Adipocyte (in vitro differentiated cells): ENCODE measurements around the gene ANXA6.

ENCODE experiments used
- DNase-seq: peaks from one replicate; pipeline ENCODE4 v3.0.0-alpha.2; 2015; ENCODE audit warnings: low read depth
- H3K27me3 ChIP-seq: replicated peaks from 2 replicates; pipeline ENCODE4 v1.7.0; 2013; ENCODE audit warnings: mild to moderate bottlenecking, low read length, moderate library complexity; ENCODE audit not compliant: control insufficient read depth, insufficient read depth
- H3K36me3 ChIP-seq: 2 replicates; pipeline ENCODE4 v1.7.0; 2013; ENCODE audit warnings: low read length, mild to moderate bottlenecking, moderate library complexity; ENCODE audit not compliant: control insufficient read depth, insufficient read depth, severe bottlenecking
- H3K4me1 ChIP-seq: 2 replicates; pipeline ENCODE4 v1.7.0; 2013; ENCODE audit warnings: mild to moderate bottlenecking, low read length, moderate library complexity; ENCODE audit not compliant: control insufficient read depth, insufficient read depth
- H3K4me3 ChIP-seq: 2 replicates; pipeline ENCODE4 v1.7.0; 2013; ENCODE audit warnings: mild to moderate bottlenecking, low read length, moderate library complexity
- H3K9ac ChIP-seq: 2 replicates; pipeline ENCODE4 v1.7.0; 2013; ENCODE audit warnings: mild to moderate bottlenecking, low read length, moderate library complexity
- H3K9me3 ChIP-seq: 2 replicates; pipeline ENCODE4 v1.7.0; 2013; ENCODE audit warnings: mild to moderate bottlenecking, low read length, moderate library complexity; ENCODE audit not compliant: control insufficient read depth

ANXA6 gene

DNA sequence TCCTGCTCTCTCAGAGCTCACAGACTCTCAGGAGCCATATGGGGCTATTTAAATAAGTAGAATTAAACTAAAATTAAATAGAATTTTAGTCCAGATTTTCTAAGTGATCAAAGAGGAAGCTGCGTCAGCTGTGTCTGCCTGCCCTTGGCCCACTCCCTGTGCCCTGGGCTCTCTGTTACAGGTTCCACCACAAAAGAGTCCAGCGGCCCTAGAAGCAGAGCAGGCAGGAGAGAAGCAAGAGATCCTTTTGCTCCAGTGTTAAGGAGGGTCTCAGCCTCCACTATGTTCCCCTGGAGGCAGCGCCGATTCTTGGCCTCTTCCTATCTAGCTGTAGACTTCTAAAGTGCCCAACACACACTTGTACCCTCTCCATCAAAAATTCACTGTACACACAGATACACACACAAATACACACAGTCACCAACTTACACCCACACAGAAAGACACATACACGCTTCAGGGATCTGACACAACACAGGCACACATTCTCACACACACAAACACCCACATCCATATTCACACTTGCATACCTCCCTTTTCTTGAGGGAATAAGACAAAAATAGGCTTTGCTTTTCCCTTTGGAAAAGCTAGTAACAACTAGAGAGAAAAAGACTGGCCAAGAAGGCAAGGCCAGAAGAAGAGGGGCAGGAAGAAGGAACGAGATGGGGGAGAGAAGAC lies 71.2 kb downstream of the ANXA6 start:
- no peak for DNase-seq
- peaks cover 50% of the 10 kb centered on the region for H3K4me1 ChIP-seq
- no peak overlapping the region for H3K4me3 ChIP-seq
- no peaks in the 10 kb centered on the region for H3K9me3 ChIP-seq
- no peaks in the 10 kb centered on the region for H3K27me3 ChIP-seq
- H3K36me3 ChIP-seq, result no peaks in the 10 kb centered on the region
- H3K9ac ChIP-seq, result peak overlapping the region; percentile 75

- Histone ChIP-seq H3K27me3 (no peaks in the 10 kb centered on the region), H3K4me3 (no peak overlapping the region), H3K4me1 (peaks cover 50% of the 10 kb centered on the region), H3K9me3 (no peaks in the 10 kb centered on the region), H3K36me3 (no peaks in the 10 kb centered on the region), H3K9ac (peak overlapping the region; percentile 75)
- no peak for DNase-seq
Measured at GRCh38 chr5:151085517-151086041, 72.0 kb downstream of the ANXA6 start.

DNA sequence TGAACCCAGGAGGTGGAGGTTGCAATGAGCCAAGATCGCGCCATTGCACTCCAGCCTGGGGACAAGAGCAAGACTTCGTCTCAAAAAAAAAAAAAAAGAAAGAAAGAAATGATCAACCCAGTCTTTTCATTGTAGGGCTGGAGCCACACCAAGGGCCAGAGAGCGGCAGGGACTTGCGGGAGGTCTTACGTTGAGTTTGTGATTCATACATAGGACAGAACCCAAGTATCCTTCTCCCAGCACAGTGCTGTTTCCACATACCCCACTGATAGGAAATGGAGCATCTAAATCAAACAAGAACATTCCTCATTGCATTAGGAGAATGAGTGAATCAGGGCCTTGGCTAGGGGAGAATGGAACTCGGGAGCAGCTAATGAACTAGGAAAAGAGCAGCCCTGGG lies 73.2 kb downstream of the ANXA6 start:
- Histone ChIP-seq H3K27me3 (no peaks in the 10 kb centered on the region), H3K4me1 (peaks cover 58% of the 10 kb centered on the region), H3K9ac (peak overlapping the region; percentile 75), H3K4me3 (no peak overlapping the region), H3K9me3 (no peaks in the 10 kb centered on the region), H3K36me3 (no peaks in the 10 kb centered on the region)
- DNase-seq, result no peak

DNA sequence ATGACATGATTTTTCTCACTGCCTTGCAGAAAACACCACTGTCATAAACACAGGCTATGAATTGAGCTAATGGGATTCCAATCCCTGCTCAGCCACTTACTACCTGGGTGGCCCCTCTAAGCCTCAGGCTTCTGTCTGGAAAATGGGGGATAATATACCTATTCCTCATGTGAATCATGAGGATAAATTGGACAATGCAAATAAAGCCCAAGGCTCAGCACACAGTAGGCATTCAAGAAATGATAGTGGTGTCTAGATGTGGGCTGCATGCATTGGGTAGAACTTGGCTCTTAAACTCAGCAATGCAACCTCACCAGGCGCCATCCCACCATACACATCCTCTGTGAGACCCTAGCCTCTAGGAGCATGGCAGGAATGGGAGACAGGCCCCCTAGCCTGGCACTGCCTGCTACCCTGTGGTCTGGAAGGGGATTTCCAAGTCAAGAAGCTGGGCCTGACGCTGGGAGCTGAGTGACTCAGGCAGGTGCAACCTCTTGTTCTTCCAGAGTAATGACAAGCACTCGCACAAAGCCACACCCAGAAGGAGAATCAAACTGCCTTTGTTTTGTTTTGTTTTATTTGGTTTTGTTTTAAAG lies 74.4 kb downstream of the ANXA6 start:
- Histone ChIP-seq H3K4me1 (peaks cover 66% of the 10 kb centered on the region), H3K27me3 (no peaks in the 10 kb centered on the region)
- DNase-seq, result no peak

DNA sequence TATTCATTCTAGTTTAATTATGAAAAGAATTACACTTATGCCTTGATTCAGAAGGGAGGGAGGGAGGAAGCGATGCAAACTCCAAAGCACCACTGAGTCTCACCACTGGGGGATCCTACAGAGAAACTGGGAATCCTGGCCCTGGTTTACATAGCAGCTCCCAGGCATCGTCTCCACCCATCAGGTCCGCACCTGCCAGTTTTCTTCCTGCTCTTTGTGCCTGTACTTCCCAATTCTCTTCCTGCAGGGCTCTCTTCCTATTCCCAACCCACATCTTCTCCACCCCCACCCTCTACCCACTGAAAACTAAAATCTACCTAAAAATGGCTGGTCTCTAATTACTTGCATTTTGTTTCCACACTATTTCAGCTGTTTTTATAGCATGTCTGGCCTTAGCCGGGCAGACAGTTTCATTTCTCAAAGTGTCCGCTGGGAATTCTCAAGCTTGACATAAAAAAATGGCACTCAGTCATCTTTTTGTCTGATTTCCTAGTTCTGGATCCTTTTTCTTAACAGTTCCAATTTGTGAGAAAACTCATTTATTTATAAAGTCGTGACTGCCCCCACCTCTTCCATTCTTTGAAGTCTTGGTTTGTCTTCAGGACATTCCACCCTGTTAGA lies 75.2 kb downstream of the ANXA6 start:
- Histone ChIP-seq H3K4me1 (peaks cover 66% of the 10 kb centered on the region), H3K27me3 (no peaks in the 10 kb centered on the region), H3K9me3 (no peaks in the 10 kb centered on the region), H3K4me3 (peak overlapping the region; percentile 94), H3K36me3 (peaks cover 1% of the 10 kb centered on the region), H3K9ac (peak overlapping the region; percentile 99)
- DNase-seq, result peak; percentile 55

More for the DNA sequence above, 74.4 kb downstream of the ANXA6 start:
- Histone ChIP-seq H3K9ac (no peak overlapping the region), H3K9me3 (no peaks in the 10 kb centered on the region), H3K36me3 (no peaks in the 10 kb centered on the region), H3K4me3 (no peak overlapping the region)

DNA sequence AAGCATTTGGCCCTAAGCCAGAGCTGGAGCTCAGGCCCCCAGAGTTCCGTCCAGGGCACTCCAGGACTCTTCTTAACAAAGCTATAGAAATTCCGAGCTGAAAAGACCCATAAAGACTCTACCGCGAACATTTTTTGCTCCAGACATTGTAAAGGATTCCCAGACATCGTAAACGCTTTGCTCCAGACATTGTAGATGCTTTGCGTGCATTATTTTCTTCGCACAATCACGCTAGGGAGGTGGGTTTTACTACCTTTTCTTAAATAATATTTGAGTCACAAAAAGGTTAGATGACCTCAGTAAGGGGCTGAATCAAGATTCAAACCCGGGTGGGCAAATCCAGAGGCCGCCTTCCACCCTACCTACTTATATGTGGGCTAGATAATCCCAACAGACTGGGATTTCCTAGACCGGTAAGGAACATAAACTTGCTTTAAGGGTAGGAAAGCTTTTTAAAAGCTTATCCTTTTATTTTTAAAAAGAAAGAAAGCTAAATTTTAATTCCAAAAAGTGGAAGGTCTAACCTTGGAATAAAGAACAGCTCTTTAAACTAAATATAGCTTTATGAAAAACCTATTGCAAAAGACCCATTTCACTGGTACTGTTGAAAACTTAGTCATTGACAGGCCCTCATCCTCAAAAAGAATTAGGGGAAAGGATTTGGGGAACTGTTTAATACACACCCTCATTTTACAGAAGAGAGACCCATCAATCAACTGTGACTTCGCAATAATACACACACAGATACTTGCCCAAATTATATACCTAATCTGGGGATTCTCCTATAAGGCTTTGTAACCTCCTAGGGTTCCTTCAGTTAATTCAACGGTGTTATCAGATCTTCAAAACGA lies 75.9 kb downstream of the ANXA6 start:
- H3K9me3 ChIP-seq, result no peaks in the 10 kb centered on the region
- peaks cover 9% of the 10 kb centered on the region for H3K36me3 ChIP-seq
- H3K4me1 ChIP-seq, result peaks cover 64% of the 10 kb centered on the region
- DNase-seq, result peak; percentile 83
- peak overlapping the region; percentile 94 for H3K4me3 ChIP-seq
- peak overlapping the region; percentile 99 for H3K9ac ChIP-seq
- H3K27me3 ChIP-seq, result no peaks in the 10 kb centered on the region

DNA sequence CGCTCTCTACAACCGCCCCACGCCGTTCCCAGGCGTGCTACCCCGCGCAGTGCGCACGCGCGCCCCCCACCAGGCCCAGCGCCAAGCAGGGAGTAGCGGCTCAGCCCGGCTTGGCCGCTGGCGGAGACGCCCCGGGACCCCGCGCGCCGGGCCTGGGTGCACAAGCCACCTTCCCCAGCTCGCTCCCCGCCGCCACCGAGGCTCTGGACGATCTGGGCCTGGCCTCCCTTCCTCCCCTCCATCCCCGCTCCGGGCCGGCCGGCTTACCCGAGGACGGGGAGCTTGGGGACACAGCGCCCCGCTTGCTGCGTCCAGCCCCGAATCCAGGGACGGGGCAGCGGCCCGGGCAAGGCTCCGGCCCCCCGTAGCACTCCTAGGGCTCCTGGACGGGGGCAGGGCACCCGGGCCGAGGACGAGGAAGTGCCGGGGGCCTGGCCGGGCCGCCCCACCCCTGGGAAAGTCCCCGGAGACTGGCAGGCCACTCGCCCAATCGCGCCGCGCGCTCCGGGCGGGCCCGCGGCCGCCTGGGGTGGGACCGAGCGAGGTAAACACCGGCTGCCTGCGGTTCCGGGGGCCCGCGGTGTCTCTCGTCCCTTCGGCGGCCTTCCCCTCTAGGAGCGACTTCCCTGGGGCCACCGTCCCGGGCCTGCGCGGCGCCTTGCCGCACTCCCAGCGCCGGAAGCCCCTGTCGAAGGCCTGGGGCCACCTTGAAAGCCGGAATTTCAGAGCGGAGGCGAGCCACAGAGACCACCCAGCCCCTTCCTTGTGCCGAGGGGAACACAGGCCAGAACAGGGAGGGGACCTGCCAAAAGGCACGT lies 76.8 kb downstream of the ANXA6 start, which contains the start of gene TNIP1:
TSS of gene TNIP1 (minus strand) at position 422 of the 818 bp plus-strand sequence. CDS start 15,939 bp downstream, outside the sequence.
- H3K4me3 ChIP-seq, result peak within 1 kb of the TSS; percentile 94
- DNase-seq, result peak; percentile 94
- H3K9ac ChIP-seq, result peak within 1 kb of the TSS; percentile 99
- peaks cover 10% of the 10 kb centered on the region for H3K36me3 ChIP-seq
- no peaks in the 10 kb centered on the region for H3K27me3 ChIP-seq
- peaks cover 64% of the 10 kb centered on the region for H3K4me1 ChIP-seq
- H3K9me3 ChIP-seq, result no peaks in the 10 kb centered on the region

DNA sequence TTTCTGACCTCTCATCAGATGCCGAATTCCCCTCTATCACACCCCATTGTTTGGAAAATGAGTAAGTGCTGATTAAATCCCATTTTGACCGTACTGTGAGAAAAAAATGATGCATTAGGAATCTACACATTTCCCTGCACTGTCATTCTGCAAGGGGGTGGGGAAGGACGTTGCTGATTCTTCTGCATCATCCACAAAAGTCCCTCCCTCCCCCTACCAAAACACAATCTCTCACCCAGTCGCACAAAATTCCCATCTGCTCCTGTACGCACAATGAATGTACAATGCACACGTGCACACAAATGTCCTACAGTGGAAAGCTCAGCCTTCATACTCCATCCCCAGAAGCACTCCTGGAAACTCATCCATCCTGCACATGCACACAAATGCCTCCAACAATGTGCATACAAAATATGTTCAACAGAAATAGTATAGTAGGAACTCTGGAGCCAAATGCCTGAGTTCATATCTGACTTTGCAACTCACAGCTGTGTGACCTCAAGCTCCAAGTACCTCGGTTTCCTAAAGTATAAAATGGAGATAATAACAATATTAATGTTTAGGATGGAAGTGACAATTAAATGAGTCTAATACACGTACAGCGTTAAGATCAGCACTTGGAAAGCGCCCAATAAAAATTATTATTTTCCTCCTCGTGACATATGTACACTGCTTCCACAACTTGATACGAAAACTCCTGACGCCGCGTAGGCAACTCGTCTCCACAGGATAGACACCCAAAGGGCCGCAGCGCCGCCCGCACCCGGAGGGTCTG lies 77.6 kb downstream of the ANXA6 start:
- Histone ChIP-seq H3K36me3 (peaks cover 10% of the 10 kb centered on the region), H3K4me3 (peak overlapping the region; percentile 94), H3K4me1 (peaks cover 57% of the 10 kb centered on the region), H3K9me3 (no peaks in the 10 kb centered on the region), H3K27me3 (no peaks in the 10 kb centered on the region), H3K9ac (peak overlapping the region; percentile 99)
- DNase-seq, result peak; percentile 52

DNA sequence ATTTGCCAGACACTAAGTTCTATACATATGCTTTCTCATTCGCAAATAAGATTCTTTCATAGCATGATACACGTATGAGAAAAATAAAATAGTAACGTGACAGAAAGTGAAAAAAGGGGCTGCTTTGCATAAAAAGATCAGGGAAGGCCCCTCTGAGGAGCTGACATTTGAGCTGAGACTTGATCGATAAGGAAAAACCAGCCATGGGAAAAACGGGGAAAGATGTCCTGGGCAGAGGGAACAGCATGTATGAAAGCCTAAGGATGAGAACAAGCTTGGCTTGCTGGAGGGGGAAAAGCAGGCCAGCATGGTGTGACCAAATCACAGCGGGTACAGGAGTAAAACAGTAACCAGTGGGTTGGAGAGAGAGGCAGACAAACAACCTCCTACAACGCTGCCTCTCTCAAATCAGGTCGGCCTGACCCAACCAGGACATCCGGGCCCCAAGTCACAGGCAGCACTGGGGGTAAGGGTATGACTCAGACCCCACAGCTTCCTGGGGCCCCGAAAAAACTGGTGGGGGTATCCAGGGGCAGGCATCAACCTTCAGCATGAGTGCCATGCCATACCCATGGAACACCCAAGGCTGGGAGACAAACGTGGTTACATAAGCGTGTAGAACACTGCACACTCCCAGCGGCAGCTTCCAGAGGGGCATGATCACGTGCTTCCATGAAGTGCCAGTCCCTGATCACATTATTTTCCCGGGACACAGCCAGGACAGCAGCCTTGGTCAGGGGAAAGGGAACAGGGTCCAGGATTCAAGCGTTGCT lies 78.9 kb downstream of the ANXA6 start:
- Histone ChIP-seq H3K9ac (no peak overlapping the region), H3K27me3 (no peaks in the 10 kb centered on the region), H3K4me3 (no peak overlapping the region), H3K36me3 (peaks cover 10% of the 10 kb centered on the region), H3K4me1 (peaks cover 46% of the 10 kb centered on the region), H3K9me3 (no peaks in the 10 kb centered on the region)
- no peak for DNase-seq
